ENCODE results near the gene MSI2.

Gene MSI2

DNA sequence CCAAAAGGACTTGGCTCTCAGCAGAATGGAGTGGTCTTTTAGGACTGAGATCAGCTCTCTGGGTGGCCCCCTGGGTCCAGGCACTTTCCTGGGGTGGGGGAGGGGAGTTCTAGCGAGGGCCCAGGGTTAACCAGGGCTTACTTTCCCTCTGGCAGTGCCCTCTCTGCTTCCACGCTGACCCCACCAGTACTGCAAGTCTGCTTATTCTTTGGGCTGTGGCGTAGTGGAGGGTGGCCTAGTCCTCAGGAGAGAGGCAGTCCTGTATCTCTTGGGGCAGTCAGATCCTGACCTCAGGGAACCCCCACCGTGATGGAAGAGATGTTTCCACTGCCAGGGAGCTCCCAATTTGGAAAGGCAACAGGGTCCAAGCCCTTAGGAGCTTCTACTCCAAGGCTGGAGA lies 409.4 kb downstream of the MSI2 start:
- DNase-seq (ENCODE audit: low read depth): no peak

DNA sequence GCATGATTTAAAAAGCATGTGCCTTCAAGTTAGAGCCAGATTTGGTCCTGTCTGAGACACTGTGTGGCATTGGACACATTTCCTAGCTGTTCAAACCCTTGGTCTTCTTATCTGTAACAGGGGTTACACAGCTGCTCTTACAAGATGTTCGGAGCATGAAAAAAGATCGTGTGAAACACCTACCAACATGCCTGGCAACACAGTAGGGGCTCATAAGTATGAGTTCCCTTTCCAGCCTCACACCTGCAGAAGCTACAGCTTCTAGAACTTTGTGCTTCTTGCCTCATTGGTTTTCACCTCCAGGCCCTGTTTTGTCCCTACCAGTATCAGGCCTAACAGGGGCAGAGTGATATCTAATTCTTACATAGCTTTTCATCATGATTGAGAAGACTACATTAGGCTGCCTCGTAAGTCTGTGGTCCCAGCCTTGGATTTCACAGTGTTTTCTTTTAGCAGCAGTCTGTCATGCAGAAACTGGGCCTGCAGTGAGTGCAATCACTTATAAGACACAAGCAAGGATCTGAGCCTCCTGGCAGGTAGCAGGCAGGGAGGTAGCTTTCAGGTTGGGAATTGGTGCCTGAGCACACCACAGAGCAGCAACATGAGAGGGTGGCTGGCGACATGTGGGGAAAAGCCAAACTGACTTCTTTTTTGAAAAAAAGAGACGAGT lies 410.0 kb downstream of the MSI2 start:
- DNase-seq (ENCODE audit: low read depth): no peak

DNA sequence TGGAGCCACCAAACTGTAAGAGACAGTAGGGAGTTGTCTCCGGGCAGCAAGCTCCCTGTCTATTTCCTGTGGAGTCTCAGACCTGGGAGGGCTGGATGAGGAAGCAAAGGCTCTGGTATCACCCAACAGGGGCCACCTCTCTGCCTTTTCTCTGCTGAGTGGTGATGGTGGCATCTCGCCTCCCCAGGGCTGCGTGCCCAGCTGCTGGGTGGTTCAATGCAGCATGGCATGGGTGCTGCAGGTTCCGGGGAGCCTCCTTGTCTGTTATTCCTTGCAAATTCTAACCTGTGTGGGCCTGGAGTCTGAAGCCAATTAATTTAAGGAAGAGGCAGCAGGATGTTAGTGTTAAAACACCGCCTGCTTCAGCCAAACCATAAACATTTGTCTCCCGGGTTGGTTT lies 410.6 kb downstream of the MSI2 start:
- DNase-seq (ENCODE audit: low read depth): no peak

DNA sequence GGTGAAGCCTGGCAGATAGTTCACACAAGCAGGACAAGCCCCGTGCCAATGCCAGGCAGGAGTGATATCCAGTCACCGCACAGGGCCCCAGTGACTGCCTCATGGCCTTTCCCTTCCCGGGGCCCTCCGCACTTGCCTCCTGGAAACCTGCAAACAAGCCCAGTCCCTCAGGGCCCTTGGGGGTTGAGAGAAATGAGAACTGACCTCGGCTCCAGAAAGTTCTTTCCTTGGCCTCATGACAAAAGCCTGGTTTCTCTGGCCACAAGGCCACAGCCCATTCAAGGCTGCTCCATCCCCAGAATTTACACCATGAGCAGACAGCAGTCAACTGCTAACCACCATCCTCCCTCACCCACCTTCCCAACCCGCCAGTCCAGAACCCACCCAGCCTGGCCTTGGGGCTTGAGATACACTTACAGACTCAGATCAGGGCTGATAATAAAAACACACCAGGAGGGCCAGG lies 411.2 kb downstream of the MSI2 start:
- DNase-seq (ENCODE audit: low read depth): no peak

DNA sequence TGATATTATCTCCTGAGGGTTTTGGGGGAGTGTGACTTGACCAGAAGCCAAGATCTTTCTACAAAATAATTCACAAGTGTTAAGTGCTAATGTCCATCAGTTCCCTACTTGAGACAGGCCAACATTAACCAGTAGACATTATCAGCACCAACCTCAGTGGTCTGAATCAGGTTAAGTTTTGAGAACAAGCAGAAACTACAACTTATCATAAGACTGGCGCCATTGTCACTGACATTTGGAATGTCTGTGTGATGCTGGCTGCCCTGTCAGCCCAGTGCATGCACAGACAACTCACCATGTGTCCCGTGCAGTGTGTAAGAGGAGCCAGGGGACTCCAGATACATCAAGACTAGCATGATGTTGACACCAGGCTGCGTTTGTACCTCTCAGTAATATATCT lies 412.0 kb downstream of the MSI2 start:
- DNase-seq (ENCODE audit: low read depth): no peak

DNA sequence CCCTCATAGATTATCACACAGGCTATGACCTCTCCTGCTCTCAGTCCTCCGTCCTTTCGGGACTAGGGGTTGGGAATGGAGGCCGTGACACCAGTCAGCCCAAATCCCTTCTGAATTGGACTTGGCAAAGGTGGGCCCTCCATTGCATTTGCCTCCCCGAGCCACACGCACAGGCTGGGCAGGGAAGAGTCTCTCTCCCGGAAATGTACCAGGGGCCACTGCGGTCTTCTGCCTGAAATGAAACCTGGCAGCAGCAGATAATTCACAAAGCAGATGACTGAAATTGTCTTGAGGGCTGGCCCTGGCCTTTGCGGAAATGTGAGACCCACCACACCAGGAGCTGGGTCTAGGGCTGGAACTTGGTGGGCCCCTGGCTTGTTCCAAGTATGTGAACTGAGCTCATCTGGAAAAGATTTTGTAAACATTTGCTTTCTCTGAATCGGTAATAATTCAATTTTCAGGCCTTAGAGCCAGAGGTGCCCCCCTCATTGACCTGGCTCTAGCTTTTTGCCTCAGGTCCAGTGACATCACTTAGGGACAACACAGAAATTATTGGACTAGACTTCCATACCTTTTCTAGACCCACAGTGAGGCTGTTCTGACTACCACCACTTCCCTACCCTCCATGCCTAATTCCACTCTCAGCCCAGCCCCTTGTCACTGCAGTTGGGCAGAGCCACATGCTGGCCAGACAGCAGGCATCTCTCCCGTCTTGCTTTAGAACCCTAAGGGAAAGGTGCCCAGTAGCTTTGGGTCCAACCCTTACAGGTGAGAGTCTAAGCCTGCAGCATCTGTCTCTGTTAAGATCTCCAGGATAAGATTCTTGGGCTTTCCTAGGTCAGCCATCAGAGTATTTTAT lies 413.6 kb downstream of the MSI2 start:
- no peak for DNase-seq (ENCODE audit: low read depth)

DNA sequence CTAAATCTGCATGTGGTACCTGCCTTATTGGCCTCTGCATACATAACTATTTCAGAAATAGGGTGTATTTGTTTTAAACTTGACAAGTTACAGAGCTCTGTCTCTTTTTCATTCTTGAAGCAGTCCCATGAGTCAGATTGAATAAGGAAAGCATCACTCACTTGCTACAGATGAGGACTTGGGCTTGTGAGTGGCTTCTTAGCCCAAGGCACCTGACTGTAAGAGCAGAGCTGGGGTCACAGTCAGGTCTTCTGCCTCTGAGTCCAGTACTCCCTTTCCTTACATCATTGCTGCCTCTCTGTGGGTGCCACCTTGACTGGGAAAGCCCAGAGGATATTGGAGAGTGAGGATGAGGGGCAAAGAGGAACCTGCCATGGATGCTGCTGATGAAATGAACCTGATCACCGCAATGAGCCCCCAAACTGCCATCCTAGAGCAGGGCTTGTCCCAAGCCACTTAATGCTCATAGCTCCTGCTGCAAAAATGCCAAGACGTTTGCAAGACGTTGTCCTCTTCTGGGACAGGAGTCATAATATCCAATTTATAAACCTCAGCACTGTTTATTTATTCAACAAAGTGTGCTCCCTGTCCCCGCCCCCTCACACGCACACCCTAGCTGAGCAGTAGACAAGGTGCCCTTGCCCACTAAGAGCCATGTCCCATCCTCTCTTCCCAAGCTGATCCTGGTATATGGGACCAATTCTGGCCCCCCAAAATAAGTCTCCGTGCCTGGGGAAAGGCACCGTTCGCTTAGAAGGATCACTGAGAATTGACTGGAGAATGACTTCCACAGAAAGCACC lies 414.6 kb downstream of the MSI2 start:
- DNase-seq (ENCODE audit: low read depth): no peak

DNA sequence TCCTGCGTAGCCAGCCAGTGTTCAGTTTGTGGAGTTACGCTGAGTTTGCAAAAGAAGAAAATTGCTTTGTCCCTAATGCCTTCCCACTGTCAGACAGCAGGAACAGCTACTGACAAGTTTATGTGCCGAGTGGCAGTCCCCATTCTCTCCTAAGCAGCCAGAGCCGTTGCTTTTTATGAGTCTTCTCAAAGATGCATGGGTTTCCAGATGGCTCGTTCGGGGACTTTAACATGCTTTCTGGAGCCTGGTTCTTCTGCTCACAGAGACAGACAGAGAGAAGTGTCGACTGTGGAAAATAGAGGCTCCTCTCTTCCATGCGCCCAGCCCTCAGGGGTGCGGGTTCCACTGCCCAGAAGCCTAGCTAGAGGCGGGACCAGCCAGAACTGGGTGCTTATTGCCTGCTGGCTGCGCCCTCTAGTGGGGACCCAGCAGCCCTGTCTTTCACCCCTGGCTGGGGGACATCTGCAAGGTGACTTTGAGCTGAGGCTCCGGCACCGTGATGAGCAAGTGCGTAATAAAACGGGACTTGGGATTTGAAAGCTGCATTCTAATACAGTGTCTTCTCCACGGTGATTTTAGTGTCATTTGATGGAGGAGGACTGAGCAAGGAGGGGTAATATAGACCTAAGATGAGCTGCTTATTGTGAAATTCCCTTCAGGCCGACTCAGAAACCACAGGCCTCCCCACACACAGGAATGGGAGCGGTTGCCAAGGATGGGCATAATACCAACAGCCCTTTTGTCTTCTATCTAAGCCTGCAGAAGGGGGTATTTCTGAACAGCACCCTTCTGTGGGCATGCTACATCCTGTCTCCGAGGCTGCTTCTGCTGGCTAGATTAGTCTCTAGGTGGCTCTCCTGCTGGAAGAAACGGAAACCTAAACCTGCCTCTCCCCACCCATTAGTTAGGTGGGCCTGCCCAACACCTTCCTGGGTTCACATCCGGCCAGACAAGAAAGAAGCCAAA lies 415.6 kb downstream of the MSI2 start:
- DNase-seq (ENCODE audit: low read depth): peak; percentile 43

DNA sequence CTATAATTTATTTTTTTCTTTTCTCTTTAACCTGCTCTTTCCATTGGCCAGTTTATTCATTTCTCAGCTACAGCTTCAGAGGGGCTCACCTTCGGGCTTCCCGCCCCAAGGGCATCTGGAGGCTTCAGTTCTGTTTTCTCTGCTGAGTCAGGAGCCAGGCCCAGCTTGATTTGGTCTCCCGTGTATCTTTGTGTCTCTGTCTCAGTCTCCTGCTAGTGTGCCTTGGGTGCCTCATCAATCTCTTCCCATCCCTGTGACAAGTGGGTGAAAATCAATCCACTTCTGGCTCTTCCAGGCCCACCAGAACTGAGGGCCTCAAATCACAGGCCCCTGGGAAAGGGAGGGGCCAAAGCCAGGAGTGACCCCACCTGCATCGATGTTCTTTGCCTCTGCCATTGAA lies 416.6 kb downstream of the MSI2 start:
- DNase-seq (ENCODE audit: low read depth): no peak

DNA sequence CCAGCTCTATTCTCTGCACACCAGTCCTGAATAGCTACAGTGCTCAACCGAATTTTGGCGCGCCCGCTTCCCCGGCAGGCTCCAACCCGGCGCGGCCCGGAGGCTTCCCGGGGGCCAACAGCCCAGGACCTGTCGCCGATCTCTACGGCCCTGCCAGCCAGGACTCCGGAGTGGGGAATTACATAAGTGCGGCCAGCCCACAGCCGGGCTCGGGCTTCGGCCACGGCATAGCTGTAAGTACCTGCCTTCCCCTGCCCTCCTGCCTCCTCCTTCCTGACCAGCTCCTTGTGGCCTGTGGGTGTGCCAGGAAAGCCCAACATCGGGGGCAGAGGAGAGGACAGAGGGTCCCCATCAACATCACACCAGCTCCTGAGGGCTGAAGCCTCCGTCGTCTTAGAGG lies 418.6 kb downstream of the MSI2 start:
- DNase-seq (ENCODE audit: low read depth): no peak

DNA sequence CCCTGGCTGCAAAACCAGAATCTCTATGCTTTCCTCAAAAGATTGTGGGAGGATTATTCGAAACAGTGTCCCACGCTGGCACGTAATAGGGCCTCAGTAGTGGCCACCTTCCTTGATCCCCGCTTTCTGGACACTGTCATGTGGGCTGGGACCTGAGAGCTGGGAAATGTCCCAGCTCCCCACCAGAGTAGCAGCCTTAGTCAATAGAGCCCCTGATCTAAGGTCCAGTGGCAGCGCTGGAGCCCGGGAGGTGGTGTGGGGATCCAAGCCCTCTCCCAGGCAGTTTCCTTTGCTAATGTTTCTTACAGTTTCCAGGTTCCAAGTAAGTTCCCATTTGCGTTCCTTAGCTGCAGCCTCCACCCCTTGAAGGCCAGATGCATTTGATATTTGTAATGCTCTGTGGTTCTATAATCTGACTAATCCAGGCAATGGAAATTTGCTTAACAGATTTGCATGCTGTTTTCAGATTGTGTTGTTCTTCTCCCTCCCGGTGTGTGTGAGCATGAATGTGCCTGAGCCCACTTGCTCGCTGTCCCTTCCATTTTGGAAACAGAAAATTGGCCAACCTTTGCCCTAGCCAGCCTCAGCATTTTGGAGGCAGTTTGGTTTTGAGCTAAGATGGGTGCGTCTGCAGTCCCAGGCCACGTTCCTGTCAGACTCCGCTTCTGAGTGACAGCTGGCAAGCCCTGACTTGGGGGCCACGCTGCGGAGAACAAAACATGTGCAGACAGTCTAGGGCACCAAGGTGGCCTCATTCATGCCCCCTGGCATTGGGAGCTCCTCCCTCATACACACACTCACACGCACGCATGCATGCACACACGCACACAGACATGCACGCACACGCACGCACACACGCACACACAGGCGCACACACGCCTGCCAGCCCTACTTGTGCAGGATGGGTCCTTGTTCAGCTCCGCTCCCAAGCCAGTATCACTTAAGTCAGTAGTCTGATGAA lies 419.4 kb downstream of the MSI2 start:
- DNase-seq (ENCODE audit: low read depth): no peak

DNA sequence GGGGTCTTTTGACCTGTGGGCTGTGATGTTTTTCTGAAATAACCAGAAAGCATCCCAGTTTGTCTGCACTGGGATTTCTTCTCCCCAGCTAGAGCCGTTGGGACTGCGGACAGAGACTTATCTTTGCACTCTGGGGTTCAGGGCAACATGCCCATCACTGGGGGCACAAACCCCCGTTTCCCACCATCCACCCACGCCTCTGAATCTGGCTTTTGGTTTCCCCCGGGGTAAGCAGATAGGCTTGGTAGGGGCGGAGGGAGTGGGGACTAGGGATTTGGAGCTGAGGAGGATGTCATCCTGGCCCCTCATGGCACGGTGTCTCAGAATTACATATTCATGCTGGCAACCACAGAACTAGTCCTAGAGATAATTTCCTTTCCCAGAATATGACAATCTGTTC lies 420.2 kb downstream of the MSI2 start:
- DNase-seq (ENCODE audit: low read depth): no peak

DNA sequence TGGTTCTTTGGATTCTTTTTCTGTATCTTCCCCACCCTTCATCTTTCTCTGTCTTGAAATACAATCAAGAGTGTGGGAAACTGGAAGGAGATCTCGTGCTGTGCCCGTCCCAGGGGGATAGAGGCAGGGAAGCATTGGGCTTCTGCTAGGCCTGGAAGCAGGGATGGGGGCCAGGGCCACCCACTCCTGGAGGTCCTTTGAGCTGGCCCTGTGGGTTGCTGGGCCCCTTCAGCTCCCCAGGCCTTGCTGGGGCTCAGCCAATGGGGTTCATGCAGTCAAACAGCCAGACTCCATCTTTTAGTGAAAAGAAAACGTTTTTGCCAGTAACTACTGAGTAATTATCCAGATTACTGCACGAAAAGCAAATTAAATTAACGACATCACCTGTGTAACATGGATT lies 421.0 kb downstream of the MSI2 start:
- DNase-seq (ENCODE audit: low read depth): no peak

DNA sequence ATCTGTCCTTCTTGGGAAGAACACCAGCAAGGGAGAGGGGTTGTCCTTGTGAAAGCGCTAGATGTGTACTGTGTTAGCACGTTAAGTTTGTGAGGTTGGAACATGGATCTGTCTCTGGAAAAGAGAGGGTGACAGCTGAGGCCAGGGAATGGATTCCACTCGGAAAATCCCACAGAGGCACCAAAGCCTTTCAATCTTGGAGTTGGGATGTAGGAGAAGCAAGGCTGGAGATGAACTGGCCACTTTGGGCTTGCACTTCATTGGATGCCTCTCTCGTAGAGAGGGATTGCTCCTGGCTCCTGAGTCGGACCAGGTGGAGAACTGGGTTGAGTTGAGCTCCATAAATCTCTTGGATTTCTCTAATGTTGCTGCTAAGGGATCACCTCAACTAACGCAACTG lies 421.5 kb downstream of the MSI2 start:
- no peak for DNase-seq (ENCODE audit: low read depth)

DNA sequence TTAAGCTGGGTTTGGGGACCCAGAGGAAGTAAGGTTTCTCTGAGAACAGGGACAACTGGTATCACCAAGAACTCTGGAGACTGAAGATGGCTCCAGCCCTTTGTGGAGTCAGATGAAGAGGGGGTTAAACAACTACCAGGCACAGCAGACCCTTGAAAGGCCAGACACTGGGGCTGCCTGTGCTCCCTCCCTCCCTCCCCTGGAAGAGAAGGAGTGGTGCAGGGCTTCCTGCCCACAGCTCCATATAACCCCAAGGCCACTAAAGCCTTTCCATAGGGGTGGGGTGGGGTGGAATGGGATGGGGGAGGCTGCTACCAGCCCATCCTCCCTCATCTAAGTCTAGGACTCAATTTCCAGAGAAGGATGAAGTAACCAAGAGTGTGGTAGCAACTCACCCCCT lies 422.1 kb downstream of the MSI2 start:
- DNase-seq (ENCODE audit: low read depth): no peak

DNA sequence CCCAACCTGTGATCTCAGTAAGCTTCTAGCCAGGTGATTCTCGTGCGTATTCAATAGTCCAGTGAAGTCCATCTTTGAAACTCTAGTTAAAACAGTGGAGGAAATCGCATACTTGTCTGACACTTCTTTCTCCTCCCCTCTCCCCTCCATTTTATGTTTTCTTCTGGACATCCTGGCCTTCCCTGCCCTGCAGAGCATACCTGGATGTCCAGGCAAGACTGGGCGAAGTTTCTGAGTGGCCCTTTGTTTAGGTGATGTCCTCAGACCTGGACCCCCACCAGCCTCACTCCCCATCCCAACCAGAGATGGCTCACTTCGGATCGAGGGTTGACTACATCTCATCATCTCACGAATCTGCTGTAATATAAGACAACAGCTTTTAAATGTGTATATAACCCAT lies 423.0 kb downstream of the MSI2 start:
- DNase-seq (ENCODE audit: low read depth): no peak

DNA sequence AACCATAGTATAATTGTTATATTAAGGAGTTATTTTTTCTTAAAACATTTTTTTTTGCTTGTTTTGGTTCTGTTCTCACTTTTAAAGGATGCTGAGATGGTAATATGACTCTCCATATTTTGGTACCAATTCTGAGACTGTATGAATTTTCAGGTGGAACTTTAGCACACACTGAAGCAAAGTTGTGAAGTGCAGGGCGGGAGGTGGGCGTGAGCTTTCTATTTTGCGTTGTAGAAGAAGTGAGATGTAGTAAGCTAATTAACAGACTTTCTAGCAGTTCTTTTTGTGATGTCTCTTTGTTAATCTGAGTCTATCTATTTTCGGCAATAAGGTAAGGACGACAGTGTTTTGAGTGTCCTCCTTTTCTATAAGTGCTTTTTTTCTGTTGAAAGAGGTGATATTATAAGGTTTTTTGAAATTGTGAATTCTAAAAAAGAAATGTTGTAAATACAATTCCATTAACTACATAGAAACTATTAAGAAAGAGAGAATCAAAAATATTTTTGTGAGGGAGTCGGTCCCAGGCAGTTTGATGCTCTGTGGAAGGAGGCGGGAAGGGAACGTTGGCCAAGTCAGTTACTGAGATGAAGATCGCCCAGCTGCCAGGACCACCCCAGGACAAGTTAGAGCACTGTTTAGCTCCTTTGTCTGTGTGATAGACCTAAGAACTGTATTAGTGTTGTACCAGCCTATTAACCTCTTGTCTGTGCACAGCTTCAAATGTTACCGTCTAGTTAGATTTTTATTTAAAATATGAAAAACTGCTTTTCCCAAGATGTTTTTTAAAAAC lies 423.8 kb downstream of the MSI2 start:
- no peak for DNase-seq (ENCODE audit: low read depth)

DNA sequence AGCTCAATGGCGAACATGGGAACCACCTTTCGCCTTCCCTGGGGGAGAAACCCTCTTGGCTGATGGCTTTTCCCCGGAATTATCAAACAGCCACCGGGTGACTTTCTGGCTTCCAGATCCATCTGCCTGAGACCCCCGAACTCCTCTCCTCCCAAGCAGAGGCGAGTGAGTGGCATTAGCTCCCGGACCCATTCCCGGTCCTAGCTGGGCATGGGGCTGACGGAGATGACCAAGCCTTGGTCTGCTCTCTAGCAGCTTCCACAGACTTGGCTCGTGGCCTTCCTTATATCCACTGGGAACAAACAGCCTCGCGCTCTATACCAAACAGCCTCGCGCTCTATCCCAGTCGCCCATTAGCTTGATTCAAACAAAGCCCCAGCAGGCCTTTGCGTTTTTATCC lies 426.4 kb downstream of the MSI2 start:
- DNase-seq (ENCODE audit: low read depth): no peak

DNA sequence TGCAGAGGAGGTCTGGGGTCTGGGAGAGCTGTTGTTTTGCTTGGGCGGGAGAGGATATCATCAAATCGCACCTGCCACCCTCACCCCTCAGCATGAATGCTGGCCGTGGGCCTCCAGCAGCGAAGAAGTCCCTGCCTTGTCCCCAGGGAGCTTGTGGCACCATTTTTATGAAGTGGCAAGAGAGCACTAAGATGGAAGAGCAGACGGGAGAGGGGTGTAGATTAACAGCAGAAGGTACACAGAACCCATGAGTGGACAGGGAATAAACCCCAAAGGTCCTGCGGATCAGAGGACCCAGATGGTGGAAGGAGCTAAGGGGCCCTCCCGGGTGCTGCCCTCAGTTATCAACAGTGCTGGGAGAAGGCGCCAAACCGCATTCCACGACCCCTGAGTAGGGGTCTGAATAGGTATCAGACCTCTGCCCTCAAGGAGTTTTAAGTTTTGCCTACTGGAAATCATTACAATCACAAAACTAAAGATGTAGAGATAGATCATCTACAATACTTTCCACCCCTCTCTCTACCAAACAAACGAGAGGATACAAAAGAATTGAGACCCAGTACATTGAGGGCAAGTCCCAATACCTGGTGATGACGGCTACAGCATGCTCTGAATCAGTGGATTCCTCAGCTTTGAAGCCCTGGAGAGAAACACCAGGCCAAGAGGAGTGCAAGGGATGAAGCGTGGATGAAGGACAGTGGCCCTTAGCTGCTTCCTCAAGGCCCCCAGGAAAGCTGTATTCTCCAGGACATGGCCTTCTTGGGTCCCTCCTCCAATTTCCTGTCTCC lies 428.6 kb downstream of the MSI2 start:
- no peak for DNase-seq (ENCODE audit: low read depth)

Data from activated T-helper 1 cell treated with Interleukin-2 at 50 U/mL for 16 hours (primary cell).